Inferior parietal cortex (tissue), 1 donor: ENCODE measurements around the gene COTL1.
"Not testable (repeated sequence)": the region's sequence is repeated elsewhere in the genome, so short reads cannot be mapped to it uniquely, and the experiment has no call there.

ENCODE experiments used
- DNase-seq: peaks from one replicate; pipeline ENCODE4 v3.0.0-alpha.2; 2016; ENCODE audit errors: extremely low spot score

The COTL1 gene

GRCh38 chr16:84643180-84643583 lies 25.3 kb upstream of the COTL1 start:
- DNase-seq = no peak

GRCh38 chr16:84641643-84642358 lies 23.9 kb upstream of the COTL1 start:
- no peak for DNase-seq

- DNase-seq = no peak
These were observed 22.3 kb upstream of the COTL1 start for GRCh38 chr16:84640145-84640544.

- no peak for DNase-seq
These were observed 20.4 kb upstream of the COTL1 start for GRCh38 chr16:84638231-84638806.

GRCh38 chr16:84637709-84638108 lies 19.8 kb upstream of the COTL1 start:
- DNase-seq = no peak

GRCh38 chr16:84635702-84636101 lies 17.8 kb upstream of the COTL1 start:
- DNase-seq = no peak

- no peak for DNase-seq
These were observed 15.7 kb upstream of the COTL1 start for GRCh38 chr16:84633622-84634021.

GRCh38 chr16:84632862-84633261 lies 15.0 kb upstream of the COTL1 start:
- not testable (repeated sequence) for DNase-seq

GRCh38 chr16:84631886-84632285 lies 14.0 kb upstream of the COTL1 start:
- no peak for DNase-seq

- DNase-seq = no peak
These were observed 13.2 kb upstream of the COTL1 start for GRCh38 chr16:84631153-84631466.

GRCh38 chr16:84630446-84631152 lies 12.7 kb upstream of the COTL1 start:
- no peak for DNase-seq

- DNase-seq = no peak
These were observed 12.1 kb upstream of the COTL1 start for GRCh38 chr16:84630009-84630408.

GRCh38 chr16:84629580-84629979 lies 11.7 kb upstream of the COTL1 start:
- no peak for DNase-seq

- no peak for DNase-seq
These were observed 10.4 kb upstream of the COTL1 start for GRCh38 chr16:84628226-84628731.

- DNase-seq = no peak
These were observed 7.7 kb upstream of the COTL1 start for GRCh38 chr16:84625556-84625955.

- not testable (repeated sequence) for DNase-seq
These were observed 3.0 kb upstream of the COTL1 start for GRCh38 chr16:84620913-84621312.

GRCh38 chr16:84618581-84619460 lies 943 bp upstream of the COTL1 start:
- no peak for DNase-seq

GRCh38 chr16:84617041-84617790 lies 662 bp downstream of the COTL1 start:
- no peak for DNase-seq

GRCh38 chr16:84616515-84616914 lies 1.4 kb downstream of the COTL1 start:
- no peak for DNase-seq

- DNase-seq = no peak
These were observed 2.7 kb downstream of the COTL1 start for GRCh38 chr16:84614968-84615813.
